Small intestine (tissue), 7 donors: ENCODE measurements around the gene TMEM135. TPM values are rescaled to one million over a fixed set of nuclear protein-coding genes. Genes with fewer than 3 reads are reported as not detected.
A peak's percentile ranks its signal among the peaks of the same experiment; 100 is the strongest.
"Not testable (repeated sequence)": the region's sequence is repeated elsewhere in the genome, so short reads cannot be mapped to it uniquely, and the experiment has no call there.

Experiments
- DNase-seq, 2 donors: peaks; one replicate each; pipeline versions ENCODE4 v3.0.0 to v3.0.0-alpha.2; 2013
- FAIRE-seq: peaks from 2 replicates; lab custom pipeline; 2012; peaks lifted over from hg19 to GRCh38; lab: Jason Lieb, UNC
- H3K27ac ChIP-seq, 3 donors: one replicate each; pipeline ENCODE4 v1.5.1; 2013; ENCODE audit warnings: low read length in 2 of 3, mild to moderate bottlenecking in 2 of 3, control low read depth in 1 of 3, inconsistent platforms in 1 of 3, low read depth in 1 of 3, moderate library complexity in 1 of 3
- H3K27me3 ChIP-seq, 3 donors: one replicate each; pipeline ENCODE4 v1.6.1; 2013; ENCODE audit warnings: low read length in 3 of 3, inconsistent platforms in 1 of 3; ENCODE audit not compliant: control insufficient read depth in 3 of 3, insufficient read depth in 3 of 3
- H3K36me3 ChIP-seq, 3 donors: one replicate each; pipeline ENCODE4 v1.6.1; 2013; ENCODE audit warnings: low read length in 3 of 3, inconsistent platforms in 1 of 3, low read depth in 1 of 3, mild to moderate bottlenecking in 1 of 3, moderate library complexity in 1 of 3; ENCODE audit not compliant: control insufficient read depth in 3 of 3, insufficient read depth in 2 of 3
- H3K4me1 ChIP-seq, 3 donors: one replicate each; pipeline ENCODE4 v1.6.1; 2013; ENCODE audit warnings: low read length in 2 of 3, inconsistent platforms in 1 of 3, low read depth in 1 of 3, mild to moderate bottlenecking in 1 of 3, moderate library complexity in 1 of 3; ENCODE audit not compliant: control insufficient read depth in 3 of 3, insufficient read depth in 2 of 3
- H3K4me3 ChIP-seq, 3 donors: one replicate each; pipeline ENCODE4 v1.5.1; 2013; ENCODE audit warnings: low read length in 3 of 3, control low read depth in 1 of 3, inconsistent platforms in 1 of 3, low read depth in 1 of 3, mild to moderate bottlenecking in 1 of 3, moderate library complexity in 1 of 3
- H3K9me3 ChIP-seq, 2 donors: one replicate each; pipeline ENCODE4 v1.6.1; 2013; ENCODE audit warnings: low read depth in 1 of 2, low read length in 1 of 2; ENCODE audit not compliant: control insufficient read depth in 2 of 2, insufficient read depth in 1 of 2
- WGBS, 3 donors: extraction: QIAGEN DNeasy Blood & Tissue Kit; methylation state at CpG; one replicate each; pipeline ENCODE4 v1.1.7; 2013; 5-methylcytosine and 5-hydroxymethylcytosine counted together
- polyA plus RNA-seq, 4 donors: library from polyadenylated mRNA; stranded (reverse) in 3 of 4; unstranded in 1 of 4; fragments of 200-250 nt in 3 of 4; fragments of 120-200 nt in 1 of 4; gene quantifications; one replicate each; pipeline versions ENCODE4 v1.2.1 to v1.2.3, GENCODE V29; 2013
- donor health status: healthy with polysubstance abuse.
- donor health status: control.
- donor health status: control.
- donor health status: Bipolar disorder and iron deficiency.
- donor health status: healthy.

The TMEM135 gene
- polyA plus RNA-seq, 4 donors: 11.3 to 22.6 (median 14.1) TPM

- Histone ChIP-seq H3K36me3 (no peaks in the 10 kb centered on the region), H3K9me3 (no peaks in the 10 kb centered on the region)
- DNase-seq: no peak
Measured at GRCh38 chr11:87284306-87284705, 246.6 kb downstream of the TMEM135 start.

GRCh38 chr11:87285674-87286073, 247.9 kb downstream of the TMEM135 start:
- H3K4me3 ChIP-seq, H3K9me3 ChIP-seq, DNase-seq, H3K36me3 ChIP-seq, FAIRE-seq, H3K27me3 ChIP-seq, H3K27ac ChIP-seq, H3K4me1 ChIP-seq: not testable (repeated sequence)
- WGBS, 3 donors: 88 to 97% (median 91%) methylated on average over 7 of the region's 7 CpGs

More at GRCh38 chr11:87284306-87284705, 246.6 kb downstream of the TMEM135 start:
- 54 to 86% (median 66%) methylated on average over 2 of the region's 2 CpGs for WGBS, 3 donors
- FAIRE-seq: no peak
- no peaks in the 10 kb centered on the region for H3K4me1 ChIP-seq
- H3K27me3 ChIP-seq: no peaks in the 10 kb centered on the region
- no peak overlapping the region for H3K4me3 ChIP-seq
- H3K27ac ChIP-seq: no peak overlapping the region

- Histone ChIP-seq H3K27ac (no peak overlapping the region), H3K36me3 (no peaks in the 10 kb centered on the region), H3K9me3 (no peaks in the 10 kb centered on the region), H3K4me1 (no peaks in the 10 kb centered on the region), H3K27me3 (no peaks in the 10 kb centered on the region), H3K4me3 (no peak overlapping the region)
- WGBS, 3 donors: 98 to 99% (median 99%) methylated on average over 17 of the region's 17 CpGs
- no peak for FAIRE-seq
- no peak for DNase-seq
Measured at GRCh38 chr11:87286338-87286737, 248.6 kb downstream of the TMEM135 start.

GRCh38 chr11:87290304-87290922, 252.7 kb downstream of the TMEM135 start:
- no peaks in the 10 kb centered on the region for H3K36me3 ChIP-seq
- no peaks in the 10 kb centered on the region for H3K9me3 ChIP-seq
- 7 to 27% (median 21%) methylated on average over 3 of the region's 3 CpGs for WGBS, 3 donors
- H3K27ac ChIP-seq: no peak overlapping the region
- H3K4me1 ChIP-seq: no peaks in the 10 kb centered on the region
- DNase-seq (peak; percentile 58 to 62), FAIRE-seq (peak; percentile 15)
- H3K27me3 ChIP-seq: no peaks in the 10 kb centered on the region
- H3K4me3 ChIP-seq: no peak overlapping the region

- no peak for FAIRE-seq
- Histone ChIP-seq H3K9me3 (no peaks in the 10 kb centered on the region), H3K4me1 (no peaks in the 10 kb centered on the region)
Measured at GRCh38 chr11:87292598-87292997, 254.9 kb downstream of the TMEM135 start.

GRCh38 chr11:87295237-87295636, 257.5 kb downstream of the TMEM135 start:
- Histone ChIP-seq H3K27ac (no peak overlapping the region), H3K27me3 (no peaks in the 10 kb centered on the region), H3K36me3 (no peaks in the 10 kb centered on the region), H3K4me3 (no peak overlapping the region), H3K4me1 (no peaks in the 10 kb centered on the region), H3K9me3 (no peaks in the 10 kb centered on the region)
- 80 to 97% (median 93%) methylated on average over 1 of the region's 1 CpG for WGBS, 3 donors
- no peak for FAIRE-seq
- DNase-seq: no peak

More at GRCh38 chr11:87292598-87292997, 254.9 kb downstream of the TMEM135 start:
- H3K27ac ChIP-seq: no peak overlapping the region
- 0 to 50% (median 50%) methylated on average over 1 of the region's 1 CpG for WGBS, 3 donors
- no peak overlapping the region for H3K4me3 ChIP-seq
- no peaks in the 10 kb centered on the region for H3K27me3 ChIP-seq
- no peaks in the 10 kb centered on the region for H3K36me3 ChIP-seq
- no peak for DNase-seq

GRCh38 chr11:87296627-87297026, 258.9 kb downstream of the TMEM135 start:
- H3K27ac ChIP-seq: no peak overlapping the region
- no peaks in the 10 kb centered on the region for H3K27me3 ChIP-seq
- DNase-seq: no peak
- H3K36me3 ChIP-seq: no peaks in the 10 kb centered on the region
- no peaks in the 10 kb centered on the region for H3K9me3 ChIP-seq
- H3K4me3 ChIP-seq: no peak overlapping the region
- no peak for FAIRE-seq
- WGBS, 3 donors: 95 to 100% (median 100%) methylated on average over 1 of the region's 1 CpG
- H3K4me1 ChIP-seq: no peaks in the 10 kb centered on the region

- no peak for DNase-seq
- H3K9me3 ChIP-seq: no peaks in the 10 kb centered on the region
- H3K4me1 ChIP-seq: no peaks in the 10 kb centered on the region
- FAIRE-seq: no peak
- no peak overlapping the region for H3K4me3 ChIP-seq
- peaks cover 0 to 3% (median 0%) of the 10 kb centered on the region in 3 donors for H3K36me3 ChIP-seq
- H3K27ac ChIP-seq: no peak overlapping the region
- no peaks in the 10 kb centered on the region for H3K27me3 ChIP-seq
- 80 to 96% (median 86%) methylated on average over 1 of the region's 1 CpG for WGBS, 3 donors
Measured at GRCh38 chr11:87298155-87298554, 260.4 kb downstream of the TMEM135 start.

GRCh38 chr11:87299041-87299481, 261.3 kb downstream of the TMEM135 start:
- WGBS, 3 donors: 87 to 93% (median 90%) methylated on average over 1 of the region's 1 CpG
- DNase-seq (peak in 1 of 2 donors; percentile 49), FAIRE-seq (no peak)
- H3K36me3 ChIP-seq: peaks cover 0 to 4% (median 0%) of the 10 kb centered on the region in 3 donors
- H3K27ac ChIP-seq: no peak overlapping the region
- H3K27me3 ChIP-seq: no peaks in the 10 kb centered on the region
- H3K4me1 ChIP-seq: no peaks in the 10 kb centered on the region
- no peak overlapping the region for H3K4me3 ChIP-seq
- no peaks in the 10 kb centered on the region for H3K9me3 ChIP-seq
